CD8-positive, alpha-beta memory T cell (primary cell): ENCODE results near the gene CCSER2. TPM values are rescaled to one million over a fixed set of nuclear protein-coding genes. Genes with fewer than 3 reads are reported as not detected.

Experiments used
- CTCF ChIA-PET: fragments of 350-600 bp; sonication (Branson Sonifier 250); formaldehyde crosslinking; loops from one replicate; lab custom pipeline; 2021; ENCODE audit warnings: antibody characterized with exemption; lab: Charles Lee
- POLR2A ChIA-PET: fragments of 350-600 bp; sonication (Branson Sonifier 250); formaldehyde crosslinking; loops from one replicate; lab custom pipeline; 2021; ENCODE audit warnings: antibody characterized with exemption; lab: Charles Lee
- DNase-seq, 5 donors: peaks; one replicate each; pipeline versions ENCODE4 v3.0.0 to v3.0.0-alpha.2; 2020 to 2022; ENCODE audit warnings: mixed read lengths in 1 of 5
- H3K27ac ChIP-seq: one replicate; pipeline ENCODE4 v1.7.0; 2013; ENCODE audit warnings: low read depth, mild to moderate bottlenecking, low read length, moderate library complexity
- H3K27me3 ChIP-seq: 2 replicates; pipeline ENCODE4 v1.7.0; 2013; ENCODE audit warnings: low read length, mild to moderate bottlenecking; ENCODE audit not compliant: insufficient read depth, poor library complexity, severe bottlenecking
- H3K36me3 ChIP-seq: 2 replicates; pipeline ENCODE4 v1.7.0; 2013; ENCODE audit warnings: mild to moderate bottlenecking, low read length, moderate library complexity; ENCODE audit not compliant: insufficient read depth
- H3K4me1 ChIP-seq: 2 replicates; pipeline ENCODE4 v1.7.0; 2013; ENCODE audit warnings: mild to moderate bottlenecking, low read length, moderate library complexity; ENCODE audit not compliant: insufficient read depth
- H3K4me3 ChIP-seq: 2 replicates; pipeline ENCODE4 v1.7.0; 2013; ENCODE audit warnings: mild to moderate bottlenecking, low read length
- H3K9me3 ChIP-seq: 2 replicates; pipeline ENCODE4 v1.7.0; 2013; ENCODE audit warnings: mild to moderate bottlenecking, low read length
- H3K27ac Mint-ChIP-seq, 8 donors: one replicate each; pipeline ENCODE4 v1.8.0; 2020 to 2021; ENCODE audit warnings: mixed read lengths in 8 of 8, mild to moderate bottlenecking in 6 of 8, inconsistent platforms in 3 of 8, moderate library complexity in 3 of 8
- H3K27me3 Mint-ChIP-seq, 2 donors: one replicate each; pipeline ENCODE4 v1.8.0; 2020 to 2021; ENCODE audit warnings: mixed read lengths in 2 of 2, mild to moderate bottlenecking in 1 of 2, moderate library complexity in 1 of 2
- H3K36me3 Mint-ChIP-seq, 3 donors: one replicate each; pipeline ENCODE4 v1.8.0; 2020 to 2021; ENCODE audit warnings: mixed read lengths in 3 of 3, inconsistent platforms in 1 of 3, mild to moderate bottlenecking in 1 of 3
- H3K4me1 Mint-ChIP-seq, 3 donors: one replicate each; pipeline ENCODE4 v1.8.0; 2020 to 2021; ENCODE audit warnings: mixed read lengths in 3 of 3, inconsistent platforms in 1 of 3, mild to moderate bottlenecking in 1 of 3
- H3K4me3 Mint-ChIP-seq, 7 donors: one replicate each; pipeline ENCODE4 v1.8.0; 2020 to 2021; ENCODE audit warnings: mixed read lengths in 7 of 7, mild to moderate bottlenecking in 6 of 7, moderate library complexity in 4 of 7, inconsistent platforms in 2 of 7
- H3K9me3 Mint-ChIP-seq, 5 donors: one replicate each; pipeline ENCODE4 v1.8.0; 2020 to 2022; ENCODE audit warnings: mixed read lengths in 5 of 5, mild to moderate bottlenecking in 3 of 5, moderate library complexity in 2 of 5, inconsistent platforms in 1 of 5
- polyA plus RNA-seq: library from polyadenylated mRNA; unstranded; fragments of 300-500 nt; fragmentation: Illumina TruSeq; gene quantifications from one replicate; pipeline ENCODE4 v1.2.3, GENCODE V29; 2021
- total RNA-seq, 2 experiments: library from RNA; stranded (reverse); gene quantifications; one replicate each; pipeline ENCODE4 v1.2.3, GENCODE V29; 2021

The CCSER2 gene
- total and polyA plus RNA-seq, 3 experiments from 2014 or later, result 62.6 to 114 (median 74.5) TPM

- Histone ChIP-seq H3K36me3 (no peaks in the 10 kb centered on the region), H3K4me1 (no peaks in the 10 kb centered on the region), H3K9me3 (no peaks in the 10 kb centered on the region), H3K27me3 (no peaks in the 10 kb centered on the region), H3K27ac (no peak overlapping the region), H3K4me3 (no peak overlapping the region)
- H3K9me3 Mint-ChIP-seq, result no peaks in the 10 kb centered on the region
- H3K4me1 Mint-ChIP-seq, result peaks cover 10 to 15% (median 12%) of the 10 kb centered on the region in 3 donors
- no peaks in the 10 kb centered on the region for H3K36me3 Mint-ChIP-seq
- ChIA-PET POLR2A (interaction anchor here (0.8 kb wide), 1 partner anchor 204 kb away, joined by 3 read pairs; no protein-coding TSS in a partner anchor), CTCF (interaction anchor here (0.6 to 10.1 kb wide), 37 partner anchors 9 to 1850 kb away, joined by 3 to 191 read pairs (median 4); no protein-coding TSS in a partner anchor)
- no peak overlapping the region for H3K27ac Mint-ChIP-seq
- peak in 3 of 5 donors; percentile 6 to 50 (median 45) for DNase-seq
- H3K4me3 Mint-ChIP-seq, result peak overlapping the region in 1 of 7 donors; percentile 64
- H3K27me3 Mint-ChIP-seq, result peaks cover 19 to 33% of the 10 kb centered on the region in 2 donors
Measured at GRCh38 chr10:84537447-84537931, 209.1 kb downstream of the CCSER2 start.

- ChIA-PET POLR2A (no interaction called here), CTCF (interaction anchor here (0.9 to 10.1 kb wide), 20 partner anchors 8 to 1850 kb away, joined by 3 to 191 read pairs (median 6); no protein-coding TSS in a partner anchor)
- Histone ChIP-seq H3K27ac (no peak overlapping the region), H3K4me1 (no peaks in the 10 kb centered on the region), H3K9me3 (no peaks in the 10 kb centered on the region), H3K36me3 (no peaks in the 10 kb centered on the region), H3K27me3 (no peaks in the 10 kb centered on the region), H3K4me3 (no peak overlapping the region)
- no peak overlapping the region for H3K27ac Mint-ChIP-seq
- H3K9me3 Mint-ChIP-seq, result no peaks in the 10 kb centered on the region
- no peaks in the 10 kb centered on the region for H3K36me3 Mint-ChIP-seq
- H3K4me1 Mint-ChIP-seq, result peaks cover 10 to 15% (median 12%) of the 10 kb centered on the region in 3 donors
- peaks cover 20 to 37% of the 10 kb centered on the region in 2 donors for H3K27me3 Mint-ChIP-seq
- no peak overlapping the region for H3K4me3 Mint-ChIP-seq
- DNase-seq, result no peak
Measured at GRCh38 chr10:84538036-84538435, 209.6 kb downstream of the CCSER2 start.

GRCh38 chr10:84539216-84539615 lies 210.8 kb downstream of the CCSER2 start:
- Histone ChIP-seq H3K27ac (no peak overlapping the region), H3K9me3 (no peaks in the 10 kb centered on the region), H3K4me1 (no peaks in the 10 kb centered on the region), H3K4me3 (no peak overlapping the region), H3K36me3 (no peaks in the 10 kb centered on the region), H3K27me3 (no peaks in the 10 kb centered on the region)
- no peak overlapping the region for H3K27ac Mint-ChIP-seq
- POLR2A ChIA-PET, result no interaction called here
- H3K4me3 Mint-ChIP-seq, result no peak overlapping the region
- peaks cover 20 to 40% of the 10 kb centered on the region in 2 donors for H3K27me3 Mint-ChIP-seq
- no peak for DNase-seq
- CTCF ChIA-PET, result interaction anchor here (0.9 to 10.1 kb wide), 8 partner anchors 8 to 1837 kb away, joined by 3 to 191 read pairs (median 5); no protein-coding TSS in a partner anchor
- peaks cover 10 to 15% (median 12%) of the 10 kb centered on the region in 3 donors for H3K4me1 Mint-ChIP-seq
- H3K9me3 Mint-ChIP-seq, result no peaks in the 10 kb centered on the region
- no peaks in the 10 kb centered on the region for H3K36me3 Mint-ChIP-seq

DNA sequence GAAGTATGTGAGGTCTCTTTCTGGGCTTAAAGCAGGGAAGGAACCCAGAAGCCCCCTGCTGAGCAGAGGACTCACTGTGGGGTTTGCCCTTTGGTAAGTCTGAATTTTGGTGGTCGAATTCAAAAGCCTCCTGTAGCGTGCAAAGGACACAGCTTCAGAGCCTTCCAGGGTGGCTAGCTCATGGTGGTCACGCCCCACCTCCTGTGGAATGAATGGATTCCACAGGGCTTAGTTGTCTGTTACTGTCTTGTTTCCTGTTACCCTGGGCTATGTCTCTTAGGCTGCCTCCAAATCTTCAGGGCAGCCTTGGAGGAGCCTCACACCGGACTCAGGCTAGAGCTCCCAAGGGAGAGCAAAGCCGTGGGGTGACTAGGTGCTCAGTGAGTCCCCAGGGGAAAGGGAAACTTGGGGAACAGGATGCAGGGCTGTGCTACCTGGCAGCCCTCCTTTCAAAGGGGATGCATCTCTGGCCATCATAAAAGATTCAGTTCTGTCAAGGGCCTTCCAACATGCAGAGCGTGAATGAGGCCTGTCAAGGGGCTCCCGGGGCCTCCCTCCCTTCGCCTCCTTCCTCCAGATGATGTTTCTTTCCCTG lies 211.7 kb downstream of the CCSER2 start:
- no peak overlapping the region for H3K4me3 ChIP-seq
- no peaks in the 10 kb centered on the region for H3K9me3 ChIP-seq
- H3K27ac ChIP-seq, result no peak overlapping the region
- Mint-ChIP-seq H3K27ac (no peak overlapping the region), H3K4me1 (peaks cover 10 to 12% (median 12%) of the 10 kb centered on the region in 3 donors), H3K27me3 (peaks cover 20 to 42% of the 10 kb centered on the region in 2 donors), H3K36me3 (no peaks in the 10 kb centered on the region), H3K9me3 (no peaks in the 10 kb centered on the region), H3K4me3 (peak overlapping the region in 1 of 7 donors; percentile 65)
- no peaks in the 10 kb centered on the region for H3K36me3 ChIP-seq
- ChIA-PET CTCF (interaction anchor here (0.7 to 10.1 kb wide), 18 partner anchors 9 to 1838 kb away, joined by 3 to 191 read pairs (median 4); no protein-coding TSS in a partner anchor), POLR2A (no interaction called here)
- no peaks in the 10 kb centered on the region for H3K4me1 ChIP-seq
- no peak for DNase-seq
- no peaks in the 10 kb centered on the region for H3K27me3 ChIP-seq

DNA sequence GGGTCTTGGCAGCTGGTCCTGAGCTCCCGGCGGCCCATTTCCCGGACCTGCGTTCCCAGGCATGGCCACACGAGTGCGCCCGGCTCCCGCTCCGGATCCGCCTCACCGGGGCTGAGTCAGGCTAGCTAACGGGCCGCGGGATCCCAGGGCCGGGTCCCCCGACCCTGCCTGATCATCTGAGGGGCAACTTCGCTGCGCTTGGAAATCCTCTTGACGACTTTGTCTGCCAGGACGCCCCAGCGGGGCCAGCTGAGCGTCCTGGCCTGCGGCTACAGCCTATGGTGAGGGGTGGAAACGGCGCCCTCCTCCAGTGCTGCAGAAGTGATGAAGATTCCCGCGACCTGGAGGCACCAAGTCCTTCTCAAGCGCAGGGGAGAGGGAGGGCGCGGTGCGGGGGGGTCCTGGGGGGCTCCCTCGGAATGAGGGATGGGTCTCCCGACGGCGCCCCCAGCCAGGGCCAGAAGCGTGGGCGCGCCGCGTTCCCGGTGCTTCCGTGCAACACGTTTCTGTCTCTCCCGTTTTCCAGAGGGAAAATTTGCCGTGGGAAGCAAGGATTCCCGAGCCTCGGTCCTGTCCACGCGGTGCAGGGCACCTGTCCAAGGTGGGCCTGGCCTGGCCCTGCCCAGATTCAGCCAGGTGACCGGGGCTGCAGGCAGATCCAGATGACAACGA lies 212.4 kb downstream of the CCSER2 start:
- peak; percentile 33 to 67 (median 49) for DNase-seq
- CTCF ChIA-PET, result interaction anchor here (0.7 to 10.1 kb wide), 18 partner anchors 9 to 1838 kb away, joined by 3 to 191 read pairs (median 4); no protein-coding TSS in a partner anchor
- POLR2A ChIA-PET, result no interaction called here
- Histone ChIP-seq H3K9me3 (no peaks in the 10 kb centered on the region), H3K36me3 (no peaks in the 10 kb centered on the region), H3K27me3 (no peaks in the 10 kb centered on the region), H3K4me1 (no peaks in the 10 kb centered on the region), H3K4me3 (peak overlapping the region; percentile 51), H3K27ac (no peak overlapping the region)
- Mint-ChIP-seq H3K27me3 (peaks cover 20 to 39% of the 10 kb centered on the region in 2 donors), H3K4me1 (peaks cover 10 to 12% (median 12%) of the 10 kb centered on the region in 3 donors), H3K9me3 (no peaks in the 10 kb centered on the region), H3K27ac (no peak overlapping the region), H3K4me3 (peak overlapping the region in 6 of 7 donors; percentile 55 to 72 (median 63)), H3K36me3 (no peaks in the 10 kb centered on the region)

- Histone ChIP-seq H3K36me3 (no peaks in the 10 kb centered on the region), H3K4me3 (no peak overlapping the region)
Measured at GRCh38 chr10:84541289-84541637, 212.9 kb downstream of the CCSER2 start.

DNA sequence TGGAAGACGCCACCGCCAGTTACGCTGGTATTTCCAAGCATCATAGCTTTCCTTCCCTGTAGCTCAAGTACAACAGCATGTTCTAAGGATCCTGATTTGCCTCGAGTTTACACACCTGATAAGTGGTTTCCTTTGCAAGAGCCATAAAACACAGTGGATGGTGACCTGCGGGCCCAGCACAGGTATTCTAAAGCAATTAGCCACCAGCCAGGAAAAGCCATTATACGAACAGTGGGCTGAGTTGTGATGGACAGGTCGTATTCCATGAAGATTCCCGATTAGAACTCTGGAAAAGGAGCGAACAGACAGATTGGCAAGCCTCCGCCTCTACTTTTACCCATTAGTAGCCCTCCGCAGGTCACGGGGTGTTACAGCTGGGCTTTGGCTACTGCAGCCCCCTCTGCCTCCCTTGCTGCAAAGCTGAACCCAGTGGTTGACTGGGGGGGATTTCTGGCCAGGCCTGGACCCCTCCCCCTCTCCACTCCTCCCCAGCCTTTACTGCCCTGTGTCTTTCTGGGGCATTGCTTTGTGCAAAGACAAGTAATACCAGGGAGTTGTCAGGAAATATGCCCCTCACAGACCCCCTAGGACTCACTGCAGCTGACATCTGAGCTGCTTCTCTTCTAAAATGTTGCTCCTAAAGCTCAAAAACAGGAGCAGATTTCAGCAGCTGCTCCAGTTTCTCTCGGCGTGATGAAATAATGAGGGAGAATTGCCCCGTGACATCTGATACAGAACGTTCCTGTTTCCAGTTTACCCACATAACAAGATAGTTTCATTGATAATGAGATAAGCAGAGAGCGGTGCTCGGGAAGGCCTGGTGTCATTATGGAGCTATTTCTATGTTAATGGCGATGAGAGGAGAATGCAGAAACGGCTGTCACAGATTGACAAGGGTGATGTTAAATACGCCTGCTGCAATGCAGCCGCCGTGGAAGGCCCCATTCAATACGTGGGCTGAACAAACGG lies 214.4 kb downstream of the CCSER2 start:
- H3K9me3 Mint-ChIP-seq, result no peaks in the 10 kb centered on the region
- H3K4me1 ChIP-seq, result no peaks in the 10 kb centered on the region
- DNase-seq, result no peak
- peaks cover 20 to 42% of the 10 kb centered on the region in 2 donors for H3K27me3 Mint-ChIP-seq
- POLR2A ChIA-PET, result no interaction called here
- no peaks in the 10 kb centered on the region for H3K9me3 ChIP-seq
- no peaks in the 10 kb centered on the region for H3K27me3 ChIP-seq
- H3K27ac ChIP-seq, result no peak overlapping the region
- no peak overlapping the region for H3K4me3 Mint-ChIP-seq
- no peak overlapping the region for H3K27ac Mint-ChIP-seq
- no peak overlapping the region for H3K4me3 ChIP-seq
- no peaks in the 10 kb centered on the region for H3K36me3 Mint-ChIP-seq
- CTCF ChIA-PET, result interaction anchor here (10.1 kb wide), 1 partner anchor 277 kb away, joined by 191 read pairs; no protein-coding TSS in a partner anchor
- no peaks in the 10 kb centered on the region for H3K36me3 ChIP-seq
- peaks cover 6 to 9% (median 7%) of the 10 kb centered on the region in 3 donors for H3K4me1 Mint-ChIP-seq

More at GRCh38 chr10:84541289-84541637, 212.9 kb downstream of the CCSER2 start:
- ChIA-PET POLR2A (no interaction called here), CTCF (interaction anchor here (1.5 to 10.1 kb wide), 5 partner anchors 8 to 1837 kb away, joined by 4 to 191 read pairs (median 10); no protein-coding TSS in a partner anchor)
- H3K9me3 Mint-ChIP-seq, result no peaks in the 10 kb centered on the region
- no peak overlapping the region for H3K27ac Mint-ChIP-seq
- Histone ChIP-seq H3K27me3 (no peaks in the 10 kb centered on the region), H3K27ac (no peak overlapping the region), H3K4me1 (no peaks in the 10 kb centered on the region), H3K9me3 (no peaks in the 10 kb centered on the region)
- peaks cover 10 to 12% (median 12%) of the 10 kb centered on the region in 3 donors for H3K4me1 Mint-ChIP-seq
- peak overlapping the region in 6 of 7 donors; percentile 55 to 88 (median 66) for H3K4me3 Mint-ChIP-seq
- peaks cover 20 to 39% of the 10 kb centered on the region in 2 donors for H3K27me3 Mint-ChIP-seq
- no peaks in the 10 kb centered on the region for H3K36me3 Mint-ChIP-seq
- DNase-seq, result no peak
